Hippocampal formation (tissue), 2 donors: Measurements from ENCODE around the gene OSTC.
"Not testable (repeated sequence)": the region's sequence is repeated elsewhere in the genome, so short reads cannot be mapped to it uniquely, and the experiment has no call there.

Experiments
- DNase-seq, 2 donors: peaks; one replicate each; lab custom pipeline; 2025; lab: John Stamatoyannopoulos, UW

Gene OSTC

GRCh38 chr4:108646706-108647105 is 3.7 kb upstream of the OSTC start:
- DNase-seq, result no peak

- DNase-seq, result no peak
Measured at GRCh38 chr4:108649863-108650211, 562 bp upstream of the OSTC start.

GRCh38 chr4:108651014-108651791 is 804 bp downstream of the OSTC start:
- DNase-seq, result no peak

- no peak for DNase-seq
Measured at GRCh38 chr4:108662629-108663028, 12.2 kb downstream of the OSTC start.

GRCh38 chr4:108674356-108674977 is 24.1 kb downstream of the OSTC start:
- no peak for DNase-seq

- no peak for DNase-seq
Measured at GRCh38 chr4:108681321-108681809, 31.0 kb downstream of the OSTC start.

GRCh38 chr4:108683479-108683878 is 33.1 kb downstream of the OSTC start:
- peak in 1 of 2 donors; percentile 51 for DNase-seq

- no peak for DNase-seq
Measured at GRCh38 chr4:108685036-108685686, 34.8 kb downstream of the OSTC start.

- no peak for DNase-seq
Measured at GRCh38 chr4:108690738-108691137, 40.3 kb downstream of the OSTC start.

GRCh38 chr4:108693211-108693610 is 42.8 kb downstream of the OSTC start:
- no peak for DNase-seq

- no peak for DNase-seq
Measured at GRCh38 chr4:108693819-108694218, 43.4 kb downstream of the OSTC start.

- DNase-seq, result no peak
Measured at GRCh38 chr4:108694423-108694822, 44.0 kb downstream of the OSTC start.

GRCh38 chr4:108695062-108695461 is 44.7 kb downstream of the OSTC start:
- no peak for DNase-seq

GRCh38 chr4:108696160-108696559 is 45.8 kb downstream of the OSTC start:
- DNase-seq, result no peak

GRCh38 chr4:108700081-108700757 is 49.8 kb downstream of the OSTC start:
- no peak for DNase-seq

- no peak for DNase-seq
Measured at GRCh38 chr4:108702960-108703359, 52.6 kb downstream of the OSTC start.

GRCh38 chr4:108703370-108703769 is 53.0 kb downstream of the OSTC start:
- no peak for DNase-seq

- no peak for DNase-seq
Measured at GRCh38 chr4:108703966-108704365, 53.6 kb downstream of the OSTC start.

GRCh38 chr4:108706289-108706688 is 55.9 kb downstream of the OSTC start:
- DNase-seq, result no peak

- no peak for DNase-seq
Measured at GRCh38 chr4:108709234-108709633, 58.8 kb downstream of the OSTC start.

- DNase-seq, result no peak
Measured at GRCh38 chr4:108709722-108710121, 59.3 kb downstream of the OSTC start.

GRCh38 chr4:108710578-108710977 is 60.2 kb downstream of the OSTC start:
- not testable (repeated sequence) for DNase-seq
